Measurements from ENCODE around the gene UQCC3. TPM values are rescaled to one million over a fixed set of nuclear protein-coding genes. Genes with fewer than 3 reads are reported as not detected.

UQCC3 gene
- total and polyA plus RNA-seq, 9 of the 15 experiments (the other 6 are each of a cell fraction or from before 2014, with no cell fraction given), result 3.3 to 44.3 (median 8.0) TPM

GRCh38 chr11:62705880-62706849 lies 34.7 kb downstream of the UQCC3 start (continued):
- TF ChIP-seq ARID4B (CRISPR knock-in tag; IDR thresholded peaks at IDR 0.05) (peak; percentile 37), LARP7 (IDR thresholded peaks at IDR 0.05) (no peak), ZNF408 (CRISPR knock-in tag; IDR thresholded peaks at IDR 0.05; ENCODE audit: low read depth) (no peak), ETV5 (CRISPR knock-in tag; IDR thresholded peaks at IDR 0.05; ENCODE audit: low read depth) (peak; percentile 40; the same call in 1 of the 2 replicates), ZNF668 (CRISPR knock-in tag; IDR thresholded peaks at IDR 0.05) (no peak), ZNF707 (CRISPR knock-in tag; conservative IDR thresholded peaks at IDR 0.05) (no peak), BMI1 (IDR thresholded peaks at IDR 0.05; ENCODE audit: low read length) (peak; percentile 75), MCM2 (IDR thresholded peaks at IDR 0.05; ENCODE audit: low read depth) (no peak), SIN3B (IDR thresholded peaks at IDR 0.05; ENCODE audit: low read depth) (peak; percentile 59; the same call in 1 of the 2 replicates), CTCFL (IDR thresholded peaks at IDR 0.05; ENCODE audit: borderline replicate concordance, insufficient read depth, low read depth, low read length, poor library complexity, severe bottlenecking) (no peak), SNIP1 (IDR thresholded peaks at IDR 0.05; ENCODE audit: low read depth) (no peak), HNRNPH1 (optimal IDR thresholded peaks at IDR 0.05; ENCODE audit: low read depth, low read length) (no peak), EP400 (IDR thresholded peaks at IDR 0.05) (no peak; the same call in 1 of the 2 replicates), SUPT5H (IDR thresholded peaks at IDR 0.05) (peak; percentile 86), DPF2 (IDR thresholded peaks at IDR 0.05) (no peak), SETDB1 (IDR thresholded peaks at IDR 0.05; ENCODE audit: low read length) (no peak), NFRKB (IDR thresholded peaks at IDR 0.05; ENCODE audit: low read depth) (no peak), KAT8 (IDR thresholded peaks at IDR 0.05; ENCODE audit: low read depth) (no peak), HDAC2 (IDR thresholded peaks at IDR 0.05) (no peak), NRF1 (conservative IDR thresholded peaks at IDR 0.05 in 1 of 2, IDR thresholded peaks at IDR 0.05 in 1 of 2) (peak; percentile 32 to 57; a peak in 3 of 4 replicates), PKNOX1 (IDR thresholded peaks at IDR 0.05) (peak; percentile 27; the same call in 1 of the 2 replicates), BACH1 (tag; IDR thresholded peaks at IDR 0.05) (no peak), ELF1 (tag; IDR thresholded peaks at IDR 0.05) (peak; percentile 63; the same call in 1 of the 2 replicates)
